IMR-90 (cell line): ENCODE results near the gene PLPP7. TPM values are rescaled to one million over a fixed set of nuclear protein-coding genes. Genes with fewer than 3 reads are reported as not detected.

ENCODE experiments used
- ATAC-seq: fragments of 200-7000 bp; cut with Tn5 transposase; 2 replicates; pipeline ENCODE4 v1.9.1; 2020; ENCODE audit warnings: low read depth, mild to moderate bottlenecking, moderate library complexity
- BruUV-seq: library from RNA; stranded (reverse); fragments of 400-500 nt; replicated peaks from 2 replicates; lab custom pipeline; 2021; lab: Mats Ljungman, UMichigan
- CTCF ChIA-PET: fragments of 300-600 bp; formaldehyde crosslinking; extraction: SDS; loops from one replicate; lab custom pipeline; 2021; ENCODE audit warnings: antibody characterized with exemption; lab: Yijun Ruan, JAX
- POLR2A ChIA-PET: fragments of 300-600 bp; sonication (Branson Sonifier 250); formaldehyde crosslinking; loops from one replicate; lab custom pipeline; 2022; ENCODE audit warnings: antibody characterized with exemption; ENCODE audit not compliant: unreplicated experiment; lab: Charles Lee
- DNase-seq: peaks from one replicate; pipeline ENCODE4 v3.0.0; 2013
- H2AFZ ChIP-seq: replicated peaks from 2 replicates; pipeline ENCODE3; 2013; ENCODE audit warnings: low read length, mild to moderate bottlenecking; ENCODE audit not compliant: poor library complexity
- H2AK5ac ChIP-seq: 2 replicates; pipeline ENCODE4 v1.6.1; 2013; ENCODE audit warnings: low read depth, low read length, inconsistent platforms
- H2AK9ac ChIP-seq: replicated peaks from 2 replicates; pipeline ENCODE3; 2013; ENCODE audit warnings: mild to moderate bottlenecking, low read depth, low read length, moderate library complexity; ENCODE audit not compliant: poor library complexity
- H2BK120ac ChIP-seq: 2 replicates; pipeline ENCODE4 v1.6.1; 2013; ENCODE audit warnings: low read depth, low read length, inconsistent platforms
- H2BK15ac ChIP-seq: 3 replicates; pipeline ENCODE4 v1.6.1; 2013; ENCODE audit warnings: low read depth, low read length, inconsistent platforms
- H2BK20ac ChIP-seq: 2 replicates; pipeline ENCODE4 v1.6.1; 2013; ENCODE audit warnings: low read depth, mild to moderate bottlenecking, inconsistent platforms, low read length, moderate library complexity
- H2BK5ac ChIP-seq: 2 replicates; pipeline ENCODE4 v1.6.1; 2013; ENCODE audit warnings: mild to moderate bottlenecking, low read depth, low read length, inconsistent platforms; ENCODE audit not compliant: poor library complexity, severe bottlenecking
- H3K14ac ChIP-seq: replicated peaks from 2 replicates; pipeline ENCODE4 v1.6.1; 2013; ENCODE audit warnings: low read depth, low read length, inconsistent platforms
- H3K18ac ChIP-seq: 2 replicates; pipeline ENCODE4 v1.6.1; 2013; ENCODE audit warnings: low read depth, low read length, control low read depth
- H3K23ac ChIP-seq: 2 replicates; pipeline ENCODE4 v1.6.1; 2013; ENCODE audit warnings: low read depth, low read length, inconsistent platforms
- H3K27ac ChIP-seq: 2 replicates; pipeline ENCODE4 v1.5.1; 2013; ENCODE audit warnings: mild to moderate bottlenecking, control low read depth, low read length; ENCODE audit not compliant: insufficient read depth
- H3K27me3 ChIP-seq: 2 replicates; pipeline ENCODE4 v1.6.1; 2013; ENCODE audit warnings: low read length; ENCODE audit not compliant: control insufficient read depth, insufficient read depth
- H3K36me3 ChIP-seq: 2 replicates; pipeline ENCODE4 v1.6.1; 2013; ENCODE audit warnings: low read length, mixed read lengths; ENCODE audit not compliant: control insufficient read depth, insufficient read depth
- H3K4ac ChIP-seq: 2 replicates; pipeline ENCODE4 v1.6.1; 2013; ENCODE audit warnings: low read depth, low read length, inconsistent platforms
- H3K4me1 ChIP-seq: 2 replicates; pipeline ENCODE4 v1.6.1; 2013; ENCODE audit warnings: low read length, mixed read lengths; ENCODE audit not compliant: control insufficient read depth, insufficient read depth
- H3K4me2 ChIP-seq: 2 replicates; pipeline ENCODE4 v1.6.1; 2013; ENCODE audit warnings: low read depth, mild to moderate bottlenecking, control low read depth, low read length, moderate library complexity
- H3K4me3 ChIP-seq: 2 replicates; pipeline ENCODE4 v1.5.1; 2013; ENCODE audit warnings: low read depth, mild to moderate bottlenecking, control low read depth, low read length, moderate library complexity; ENCODE audit not compliant: insufficient read depth
- H3K56ac ChIP-seq: 2 replicates; pipeline ENCODE4 v1.6.1; 2013; ENCODE audit warnings: low read length, inconsistent platforms; ENCODE audit not compliant: insufficient read depth; ENCODE audit errors: extremely low read depth
- H3K79me1 ChIP-seq, 2 experiments: 2 replicates each; pipeline ENCODE4 v1.6.1; 2013; ENCODE audit warnings: low read length in 2 of 2, inconsistent platforms in 1 of 2, low read depth in 1 of 2
- H3K9ac ChIP-seq: 2 replicates; pipeline ENCODE4 v1.6.1; 2013; ENCODE audit warnings: low read depth, low read length, control low read depth
- H3K9me1 ChIP-seq: 2 replicates; pipeline ENCODE4 v1.6.1; 2013; ENCODE audit warnings: low read length, inconsistent platforms; ENCODE audit not compliant: insufficient read depth
- H3K9me3 ChIP-seq: 2 replicates; pipeline ENCODE4 v1.6.1; 2013; ENCODE audit warnings: low read length; ENCODE audit not compliant: control insufficient read depth, insufficient read depth
- H4K20me1 ChIP-seq: 2 replicates; pipeline ENCODE4 v1.6.1; 2013; ENCODE audit warnings: low read length, inconsistent platforms; ENCODE audit not compliant: insufficient read depth
- H4K5ac ChIP-seq: 2 replicates; pipeline ENCODE4 v1.6.1; 2013; ENCODE audit warnings: mild to moderate bottlenecking, low read depth, low read length, control low read depth
- H4K8ac ChIP-seq, 2 experiments: 2 replicates each; pipeline ENCODE4 v1.6.1; 2013; ENCODE audit warnings: low read depth in 2 of 2, low read length in 2 of 2, control low read depth in 1 of 2, inconsistent platforms in 1 of 2
- H4K91ac ChIP-seq: 2 replicates; pipeline ENCODE4 v1.6.1; 2013; ENCODE audit warnings: low read depth, low read length, inconsistent platforms; ENCODE audit not compliant: insufficient read depth
- BHLHE40 ChIP-seq: fragments of 150-350 bp; IDR thresholded peaks from 2 replicates; pipeline ENCODE4 v1.6.1; 2016; ENCODE audit warnings: mild to moderate bottlenecking, low read depth, low read length
- CEBPB ChIP-seq: IDR thresholded peaks from 2 replicates; pipeline ENCODE4 v1.6.1; 2012; ENCODE audit warnings: low read depth, low read length, improper control_type of control experiment
- FOS ChIP-seq: fragments of 150-350 bp; IDR thresholded peaks from 2 replicates; pipeline ENCODE4 v1.6.1; 2016; ENCODE audit warnings: low read depth, low read length
- MAFK ChIP-seq: IDR thresholded peaks from 2 replicates; pipeline ENCODE4 v1.6.1; 2012; ENCODE audit warnings: low read depth, low read length, improper control_type of control experiment
- MAZ ChIP-seq: IDR thresholded peaks from 2 replicates; pipeline ENCODE4 v1.6.1; 2012; ENCODE audit warnings: low read depth, mild to moderate bottlenecking, low read length, improper control_type of control experiment, moderate library complexity, borderline replicate concordance
- MXI1 ChIP-seq: IDR thresholded peaks from 2 replicates; pipeline ENCODE4 v1.6.1; 2012; ENCODE audit warnings: low read depth, mild to moderate bottlenecking, low read length, moderate library complexity, borderline replicate concordance
- NFE2L2 ChIP-seq: fragments of 150-350 bp; IDR thresholded peaks from 2 replicates; pipeline ENCODE4 v1.6.1; 2016; ENCODE audit warnings: low read depth, mild to moderate bottlenecking, low read length
- POLR2A ChIP-seq: IDR thresholded peaks from 2 replicates; pipeline ENCODE4 v1.6.1; 2012; ENCODE audit warnings: mild to moderate bottlenecking, low read depth, low read length
- RAD21 ChIP-seq: IDR thresholded peaks from 2 replicates; pipeline ENCODE4 v1.6.1; 2012; ENCODE audit warnings: low read length, improper control_type of control experiment
- RCOR1 ChIP-seq: IDR thresholded peaks from 2 replicates; pipeline ENCODE4 v1.6.1; 2012; ENCODE audit warnings: mild to moderate bottlenecking, low read length, improper control_type of control experiment; ENCODE audit not compliant: insufficient replicate concordance
- WGBS, 2 experiments: methylation state at CpG; one replicate each; pipeline versions ENCODE4 v1.1.5 to v1.1.7; 2013; ENCODE audit warnings: missing lambda C conversion rate in 2 of 2; ENCODE audit not compliant: insufficient read length in 1 of 2; ENCODE audit errors: extremely low coverage in 2 of 2; 5-methylcytosine and 5-hydroxymethylcytosine counted together
- dilution Hi-C: fragments of 300-500 bp; cut with HindIII; formaldehyde crosslinking; loops from one replicate; pipeline ENCODE4 v1.14.3; 2018; ENCODE audit warnings: low sequenced_read_pairs; ENCODE audit not compliant: unreplicated experiment
- in situ Hi-C: fragments of 300-500 bp; cut with MboI; formaldehyde crosslinking; loops from 3 replicates; pipeline ENCODE4 v1.14.3; 2019; ENCODE audit warnings: low sequenced_read_pairs, inconsistent platforms, mixed read lengths
- intact Hi-C: fragments of 100-400 bp; cut with micrococcal nuclease; formaldehyde crosslinking; loops from 2 replicates; pipeline ENCODE4 v1.10.0; 2022
- polyA plus RNA-seq, 3 experiments: library from polyadenylated mRNA; depleted of rRNA; stranded (reverse); fragments of >200 nt; gene quantifications; 2 replicates each; pipeline ENCODE4 v1.2.3, GENCODE V29; 2012; ENCODE audit warnings: low replicate concordance in 1 of 3
- total RNA-seq: library from RNA; depleted of rRNA; stranded (reverse); fragments of >200 nt; gene quantifications from 2 replicates; pipeline ENCODE4 v1.2.3, GENCODE V29; 2012
- TF ChIP-seq, protein P1 (sequence below): fragments of 150-350 bp; IDR thresholded peaks from 2 replicates; pipeline ENCODE4 v1.6.1; 2017; ENCODE audit warnings: mild to moderate bottlenecking, antibody characterized with exemption, low read length, low read depth
- TF ChIP-seq, protein P2 (sequence below): fragments of 150-350 bp; IDR thresholded peaks from 2 replicates; pipeline ENCODE4 v1.6.1; 2016; ENCODE audit warnings: low read depth, mild to moderate bottlenecking, low read length, moderate library complexity, borderline replicate concordance

PLPP7 gene
- total and polyA plus RNA-seq, 2 of the 4 experiments (the other 2 are of a cell fraction): 0.54 to 1.2 TPM

DNA sequence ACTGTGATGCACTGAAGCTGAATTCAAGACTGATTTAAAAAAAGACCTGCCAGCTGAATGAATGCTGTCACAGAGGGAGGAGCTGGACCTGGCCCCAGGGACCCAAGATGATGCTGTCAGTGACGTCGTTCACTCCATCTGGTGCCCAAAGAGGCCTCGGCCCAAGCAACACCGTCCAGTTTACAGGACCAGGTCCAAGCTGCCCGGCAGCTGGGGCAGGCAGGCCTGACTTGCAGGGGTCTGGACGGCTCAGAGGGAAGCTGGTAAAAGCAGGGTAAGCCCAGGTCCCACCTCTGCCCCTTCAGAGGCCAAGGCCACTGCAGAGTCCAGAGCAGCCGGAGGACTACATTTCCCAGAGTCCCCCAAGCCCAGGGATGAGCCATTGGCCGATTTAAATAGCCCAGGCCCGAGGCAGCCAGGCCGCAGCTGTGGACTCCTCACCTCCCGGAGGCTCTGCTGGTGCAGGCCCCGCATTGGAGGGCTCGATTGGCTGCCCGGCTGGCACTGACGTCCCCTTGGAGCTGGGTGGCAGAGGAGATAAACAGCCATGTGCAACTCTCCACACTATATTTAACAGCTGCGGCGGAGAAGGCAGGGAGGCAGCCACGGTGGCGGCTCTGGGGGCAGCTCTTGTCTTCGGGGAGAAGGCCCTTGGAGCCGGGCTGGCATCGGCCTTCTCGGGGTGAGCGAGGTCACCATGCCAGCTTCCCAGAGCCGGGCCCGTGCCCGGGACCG lies at the start of gene PLPP7 (continued):
- TF ChIP-seq, protein P1, sequence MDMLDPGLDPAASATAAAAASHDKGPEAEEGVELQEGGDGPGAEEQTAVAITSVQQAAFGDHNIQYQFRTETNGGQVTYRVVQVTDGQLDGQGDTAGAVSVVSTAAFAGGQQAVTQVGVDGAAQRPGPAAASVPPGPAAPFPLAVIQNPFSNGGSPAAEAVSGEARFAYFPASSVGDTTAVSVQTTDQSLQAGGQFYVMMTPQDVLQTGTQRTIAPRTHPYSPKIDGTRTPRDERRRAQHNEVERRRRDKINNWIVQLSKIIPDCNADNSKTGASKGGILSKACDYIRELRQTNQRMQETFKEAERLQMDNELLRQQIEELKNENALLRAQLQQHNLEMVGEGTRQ: no peak
- no peak for TF ChIP-seq BHLHE40

DNA sequence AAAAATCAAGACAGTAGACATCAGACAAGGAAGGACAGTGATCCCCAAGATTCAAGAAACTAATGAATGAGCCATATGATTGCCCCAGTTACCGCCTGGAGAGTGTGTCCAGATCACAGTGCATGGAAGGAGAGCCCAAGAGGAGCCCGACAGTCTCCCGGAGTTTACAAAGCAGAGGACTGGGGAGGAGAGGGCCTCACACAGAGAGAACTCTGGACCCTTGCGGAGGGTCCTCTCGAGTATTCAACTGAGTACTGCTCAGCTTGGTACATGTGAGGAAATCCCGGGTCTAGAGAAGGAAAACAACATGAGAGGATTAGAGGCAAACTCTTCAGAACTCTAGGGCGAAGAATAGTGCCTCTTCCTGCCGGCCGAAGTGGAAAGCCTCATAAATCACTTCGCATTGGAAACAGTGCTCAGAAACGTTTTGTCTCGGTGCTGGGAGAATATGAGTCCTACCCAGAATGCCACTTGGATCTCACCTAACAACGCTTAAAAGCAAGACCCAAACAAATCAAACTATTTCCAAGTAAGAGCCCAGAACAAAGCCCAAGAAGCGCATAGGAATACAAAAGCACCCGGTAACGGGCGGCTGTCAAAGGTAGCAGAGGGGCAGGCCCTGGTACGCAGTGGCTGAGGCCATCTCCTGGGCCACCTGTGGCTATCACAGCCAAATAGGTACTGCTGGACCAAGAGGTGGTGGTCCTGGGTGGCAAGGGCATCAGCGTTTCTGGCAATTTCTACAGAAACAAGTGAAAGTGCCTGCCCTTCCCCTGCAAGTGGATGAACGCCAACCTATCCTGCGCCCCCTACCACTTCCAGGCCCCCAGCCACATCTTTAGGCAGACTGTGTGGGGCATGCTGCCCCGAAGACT lies 49.2 kb upstream of the PLPP7 start:
- ChIA-PET POLR2A (no interaction called here), CTCF (no interaction called here)
- 88% methylated on average over 5 of the region's 22 CpGs; no CpG with 5 or more reads in 1 of the 2 experiments for WGBS, 2 experiments
- no peaks in the 10 kb centered on the region for H4K20me1 ChIP-seq
- no peak overlapping the region for H3K23ac ChIP-seq
- H4K8ac ChIP-seq: no peak overlapping the region
- no peak overlapping the region for H3K56ac ChIP-seq
- H2BK20ac ChIP-seq: no peak overlapping the region
- H2BK15ac ChIP-seq: no peak overlapping the region
- no peak overlapping the region for H4K91ac ChIP-seq
- no peak overlapping the region for H2BK5ac ChIP-seq
- no TSS peak for BruUV-seq
- no peak overlapping the region for H2AK9ac ChIP-seq
- dilution Hi-C loops (no loop called here), intact Hi-C loops (no loop called here), in situ Hi-C loops (no loop called here)
- H3K4me3 ChIP-seq: no peak overlapping the region
- H3K27me3 ChIP-seq: no peaks in the 10 kb centered on the region
- no peak overlapping the region for H3K4me2 ChIP-seq
- peaks cover 5% of the 10 kb centered on the region for H3K36me3 ChIP-seq
- no peak overlapping the region for H2BK120ac ChIP-seq
- no peaks in the 10 kb centered on the region for H3K79me1 ChIP-seq
- H4K5ac ChIP-seq: no peak overlapping the region
- H3K9ac ChIP-seq: no peak overlapping the region
- no peak overlapping the region for H3K27ac ChIP-seq
- no peak overlapping the region for H3K14ac ChIP-seq
- DNase-seq (no peak), ATAC-seq (no peak)
- H3K9me1 ChIP-seq: no peaks in the 10 kb centered on the region; the same call in 1 of the 2 replicates
- H2AK5ac ChIP-seq: no peak overlapping the region
- no peak overlapping the region for H2AFZ ChIP-seq
- peaks cover 7% of the 10 kb centered on the region for H3K4me1 ChIP-seq
- no peak overlapping the region for H3K4ac ChIP-seq
- H3K9me3 ChIP-seq: no peaks in the 10 kb centered on the region
- no peak overlapping the region for H3K18ac ChIP-seq
- TF ChIP-seq, protein P2, sequence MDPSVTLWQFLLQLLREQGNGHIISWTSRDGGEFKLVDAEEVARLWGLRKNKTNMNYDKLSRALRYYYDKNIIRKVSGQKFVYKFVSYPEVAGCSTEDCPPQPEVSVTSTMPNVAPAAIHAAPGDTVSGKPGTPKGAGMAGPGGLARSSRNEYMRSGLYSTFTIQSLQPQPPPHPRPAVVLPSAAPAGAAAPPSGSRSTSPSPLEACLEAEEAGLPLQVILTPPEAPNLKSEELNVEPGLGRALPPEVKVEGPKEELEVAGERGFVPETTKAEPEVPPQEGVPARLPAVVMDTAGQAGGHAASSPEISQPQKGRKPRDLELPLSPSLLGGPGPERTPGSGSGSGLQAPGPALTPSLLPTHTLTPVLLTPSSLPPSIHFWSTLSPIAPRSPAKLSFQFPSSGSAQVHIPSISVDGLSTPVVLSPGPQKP: no peak
- TF ChIP-seq RCOR1 (no peak), FOS (no peak), MAFK (no peak), MXI1 (no peak), MAZ (no peak), RAD21 (no peak), BHLHE40 (no peak), POLR2A (no peak), NFE2L2 (no peak), CEBPB (no peak)
- TF ChIP-seq, protein P1: no peak
